ENCODE results near the gene SLC38A4.
"Not testable (repeated sequence)": the region's sequence is repeated elsewhere in the genome, so short reads cannot be mapped to it uniquely, and the experiment has no call there.

Gene SLC38A4

GRCh38 chr12:46825591-46826414 is at the start of gene SLC38A4:
SLC38A4 (minus strand) TSS chr12:46825997; CDS start chr12:46793071, 32,926 bp downstream.
- peak in 1 of 2 experiments; percentile 19 for DNase-seq

GRCh38 chr12:46875095-46875494 is 49.3 kb upstream of the SLC38A4 start:
- DNase-seq: no peak

GRCh38 chr12:46874642-46875041 is 48.8 kb upstream of the SLC38A4 start:
- no peak for DNase-seq

- no peak for DNase-seq
Measured at GRCh38 chr12:46872135-46872534, 46.3 kb upstream of the SLC38A4 start.

- DNase-seq: no peak
Measured at GRCh38 chr12:46865311-46865710, 39.5 kb upstream of the SLC38A4 start.

- DNase-seq: no peak
Measured at GRCh38 chr12:46858368-46858767, 32.6 kb upstream of the SLC38A4 start.

GRCh38 chr12:46857486-46857885 is 31.7 kb upstream of the SLC38A4 start:
- no peak for DNase-seq

- DNase-seq: no peak
Measured at GRCh38 chr12:46855760-46856159, 30.0 kb upstream of the SLC38A4 start.

- not testable (repeated sequence) for DNase-seq
Measured at GRCh38 chr12:46854188-46854587, 28.4 kb upstream of the SLC38A4 start.

GRCh38 chr12:46848792-46849191 is 23.0 kb upstream of the SLC38A4 start:
- not testable (repeated sequence) for DNase-seq

GRCh38 chr12:46847001-46847400 is 21.2 kb upstream of the SLC38A4 start:
- DNase-seq: no peak

- DNase-seq: no peak
Measured at GRCh38 chr12:46843811-46844210, 18.0 kb upstream of the SLC38A4 start.

GRCh38 chr12:46841891-46842290 is 16.1 kb upstream of the SLC38A4 start:
- no peak for DNase-seq

- DNase-seq: no peak
Measured at GRCh38 chr12:46839964-46840363, 14.2 kb upstream of the SLC38A4 start.

GRCh38 chr12:46839232-46839631 is 13.4 kb upstream of the SLC38A4 start:
- DNase-seq: no peak

- no peak for DNase-seq
Measured at GRCh38 chr12:46835785-46836184, 10.0 kb upstream of the SLC38A4 start.

GRCh38 chr12:46832130-46832704 is 6.4 kb upstream of the SLC38A4 start:
- no peak for DNase-seq

- DNase-seq: peak in 1 of 2 experiments; percentile 15
Measured at GRCh38 chr12:46831335-46832129, 5.7 kb upstream of the SLC38A4 start.

- DNase-seq: peak in 1 of 2 experiments; percentile 23
Measured at GRCh38 chr12:46830731-46831334, 5.0 kb upstream of the SLC38A4 start.

- DNase-seq: no peak
Measured at GRCh38 chr12:46824709-46825108, 1.1 kb downstream of the SLC38A4 start.

GRCh38 chr12:46818642-46819041 is 7.2 kb downstream of the SLC38A4 start:
- DNase-seq: no peak

- no peak for DNase-seq
Measured at GRCh38 chr12:46815809-46816208, 10.0 kb downstream of the SLC38A4 start.

GRCh38 chr12:46814143-46814542 is 11.7 kb downstream of the SLC38A4 start:
- DNase-seq: no peak

All from NCI-H524 (cell line).